GM12801 (cell line): ENCODE data around the gene DRAM1.
A peak's percentile ranks its signal among the peaks of the same experiment; 100 is the strongest.

Experiments
- TF ChIP-seq, protein P1 (sequence below): IDR thresholded peaks from one replicate; pipeline ENCODE4 v1.5.1; 2011; ENCODE audit warnings: control low read depth; ENCODE audit not compliant: insufficient read length; ENCODE audit errors: extremely low read depth

The DRAM1 gene

GRCh38 chr12:101839324-101840283 is 37.8 kb upstream of the DRAM1 start:
- TF ChIP-seq, protein P1, sequence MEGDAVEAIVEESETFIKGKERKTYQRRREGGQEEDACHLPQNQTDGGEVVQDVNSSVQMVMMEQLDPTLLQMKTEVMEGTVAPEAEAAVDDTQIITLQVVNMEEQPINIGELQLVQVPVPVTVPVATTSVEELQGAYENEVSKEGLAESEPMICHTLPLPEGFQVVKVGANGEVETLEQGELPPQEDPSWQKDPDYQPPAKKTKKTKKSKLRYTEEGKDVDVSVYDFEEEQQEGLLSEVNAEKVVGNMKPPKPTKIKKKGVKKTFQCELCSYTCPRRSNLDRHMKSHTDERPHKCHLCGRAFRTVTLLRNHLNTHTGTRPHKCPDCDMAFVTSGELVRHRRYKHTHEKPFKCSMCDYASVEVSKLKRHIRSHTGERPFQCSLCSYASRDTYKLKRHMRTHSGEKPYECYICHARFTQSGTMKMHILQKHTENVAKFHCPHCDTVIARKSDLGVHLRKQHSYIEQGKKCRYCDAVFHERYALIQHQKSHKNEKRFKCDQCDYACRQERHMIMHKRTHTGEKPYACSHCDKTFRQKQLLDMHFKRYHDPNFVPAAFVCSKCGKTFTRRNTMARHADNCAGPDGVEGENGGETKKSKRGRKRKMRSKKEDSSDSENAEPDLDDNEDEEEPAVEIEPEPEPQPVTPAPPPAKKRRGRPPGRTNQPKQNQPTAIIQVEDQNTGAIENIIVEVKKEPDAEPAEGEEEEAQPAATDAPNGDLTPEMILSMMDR: peak; percentile 66

DNA sequence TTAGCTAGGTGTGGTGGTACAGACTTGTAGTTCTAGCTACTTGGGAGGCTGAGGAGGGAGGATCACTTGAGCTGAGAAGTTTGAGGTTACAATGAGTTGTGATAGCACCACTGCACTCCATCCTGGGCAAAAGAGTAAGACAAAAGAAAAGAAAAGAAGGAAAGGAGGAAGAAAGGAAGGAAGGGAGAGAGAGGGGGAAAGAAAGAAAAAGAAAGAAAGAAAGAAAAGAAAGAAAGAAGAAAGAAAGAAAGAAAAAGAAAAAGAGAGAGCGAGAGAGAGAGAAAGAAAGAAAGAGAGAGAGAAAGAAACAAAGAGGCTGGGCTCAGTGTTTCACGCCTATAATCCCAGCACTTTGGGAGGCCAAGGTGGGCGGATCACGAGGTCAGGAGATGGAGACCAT is 36.3 kb upstream of the DRAM1 start:
- TF ChIP-seq, protein P1: no peak

DNA sequence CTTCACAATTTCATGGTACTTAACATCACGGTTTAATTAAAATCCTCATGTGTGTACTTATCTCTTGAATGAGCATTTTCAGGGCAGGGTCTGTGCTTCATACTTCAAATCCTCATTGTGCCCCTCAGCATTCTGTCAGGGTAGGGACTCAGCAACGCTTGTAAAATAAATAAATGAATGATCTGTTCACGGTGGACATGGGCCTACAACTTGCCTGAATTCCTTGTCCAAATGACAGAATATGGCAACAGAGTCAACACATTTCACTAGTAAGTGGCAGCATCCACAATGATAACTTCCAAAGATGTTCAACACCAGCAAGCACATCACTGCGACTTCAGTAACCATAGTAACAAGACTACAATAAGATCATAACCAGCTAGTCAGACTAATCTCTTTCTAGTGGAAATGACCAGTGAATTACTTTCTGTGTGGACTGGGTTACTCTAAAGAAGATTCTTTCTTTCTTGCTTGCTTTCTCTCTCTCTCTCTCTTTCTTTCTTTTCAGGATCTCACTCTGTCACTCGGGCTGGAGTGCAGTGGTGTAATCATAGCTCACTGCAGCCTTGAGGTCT is 32.2 kb upstream of the DRAM1 start:
- TF ChIP-seq, protein P1: no peak

DNA sequence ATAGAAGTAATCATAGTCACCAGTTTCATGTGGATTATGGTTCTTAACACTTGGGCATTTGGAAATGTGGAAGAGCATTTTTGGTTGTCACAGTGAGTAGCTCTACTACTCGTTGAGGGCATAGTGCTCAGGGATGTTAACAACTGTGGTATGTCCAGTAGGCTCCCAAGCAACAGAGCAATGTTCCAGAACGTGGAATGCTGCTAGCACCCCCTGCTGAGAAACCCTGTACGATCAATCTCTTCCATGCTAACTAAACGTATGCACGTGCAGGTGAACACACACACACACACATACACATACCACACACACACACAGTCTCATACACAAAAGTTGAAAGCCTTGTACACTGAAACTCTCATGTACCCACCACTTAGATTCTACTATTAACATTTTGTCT is 30.1 kb upstream of the DRAM1 start:
- TF ChIP-seq, protein P1: no peak

DNA sequence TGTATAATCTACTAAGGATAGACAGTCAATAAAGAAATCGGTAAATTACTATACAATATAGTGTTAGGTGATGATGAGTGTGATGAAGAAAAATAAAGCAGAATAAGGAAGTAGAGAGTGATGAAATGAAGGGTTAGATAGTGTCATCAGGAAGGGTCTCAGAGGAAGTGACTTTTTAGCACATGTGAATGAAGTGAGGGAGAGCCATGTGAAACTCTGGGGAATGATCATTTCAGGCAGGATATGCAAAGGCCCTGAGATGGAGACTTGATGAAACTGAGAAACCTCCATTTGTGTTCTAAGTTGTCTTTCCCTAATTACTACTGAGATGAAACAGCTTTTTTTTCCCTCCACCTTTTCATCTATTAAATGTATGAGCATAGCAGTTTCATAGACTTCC is 27.2 kb upstream of the DRAM1 start:
- TF ChIP-seq, protein P1: no peak

DNA sequence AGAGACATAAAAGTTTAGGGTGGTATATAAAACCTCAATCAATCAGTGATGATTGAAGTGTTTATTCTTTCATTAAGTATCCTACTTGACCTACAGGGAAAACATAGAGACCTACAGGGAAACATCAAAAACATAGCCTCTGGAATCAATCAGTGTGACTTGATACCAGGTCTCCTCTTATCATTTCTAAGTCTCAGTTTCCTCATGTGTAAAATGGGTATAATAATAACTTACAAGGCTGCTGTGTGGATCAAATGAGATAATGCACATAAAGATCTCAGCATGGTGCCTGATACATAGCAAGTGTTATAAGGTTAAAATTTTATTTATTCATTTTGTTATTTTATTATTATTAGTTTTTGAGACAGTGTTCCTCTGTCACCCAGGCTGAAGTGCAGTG is 24.4 kb upstream of the DRAM1 start:
- TF ChIP-seq, protein P1: no peak

- TF ChIP-seq, protein P1: no peak
These were observed 22.6 kb upstream of the DRAM1 start for GRCh38 chr12:101854747-101855146.
